ENCODE data around the gene FBXL4.

- TF ChIP-seq EZH2 (IDR thresholded peaks at IDR 0.05; ENCODE audit: low read depth) (no peak), CTCF (conservative IDR thresholded peaks at IDR 0.05) (no peak)
Measured at GRCh38 chr6:98836025-98836961, 111.5 kb downstream of the FBXL4 start.
